GM12873 (cell line): ENCODE data around the gene KCTD20.

Experiments
- CTCF ChIP-seq: IDR thresholded peaks from 2 replicates; pipeline ENCODE4 v1.5.1; 2012; ENCODE audit warnings: low read depth, mild to moderate bottlenecking, moderate library complexity, low read length, control low read depth; ENCODE audit not compliant: insufficient read depth; ENCODE audit errors: missing control alignments

The KCTD20 gene

GRCh38 chr6:36514554-36515456 is 72.0 kb downstream of the KCTD20 start:
- TF ChIP-seq CTCF, result no peak

- no peak for TF ChIP-seq CTCF
Observed at GRCh38 chr6:36515844-36516243, 73.0 kb downstream of the KCTD20 start.

GRCh38 chr6:36516559-36516958 is 73.8 kb downstream of the KCTD20 start:
- TF ChIP-seq CTCF, result no peak

- TF ChIP-seq CTCF, result no peak
Observed at GRCh38 chr6:36516988-36517387, 74.2 kb downstream of the KCTD20 start.

DNA sequence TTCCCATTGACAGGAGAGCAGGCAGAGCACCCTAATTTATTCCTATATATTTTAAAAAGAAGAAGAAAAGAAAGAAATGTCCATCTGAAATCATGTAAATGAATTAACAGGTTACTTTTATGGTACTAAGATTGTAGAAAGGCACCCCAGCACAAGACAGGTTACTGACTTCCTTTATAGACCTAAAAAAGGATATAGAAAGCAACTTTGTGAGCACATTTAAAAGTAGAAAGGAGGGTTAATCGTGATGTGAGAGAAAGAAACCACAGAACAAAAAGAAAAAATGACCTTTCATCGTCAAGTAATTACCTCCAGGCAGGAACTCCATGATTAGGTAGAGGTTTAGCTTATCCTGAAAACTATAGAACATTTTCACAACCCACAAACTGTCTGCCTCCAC is 74.6 kb downstream of the KCTD20 start:
- TF ChIP-seq CTCF, result no peak

DNA sequence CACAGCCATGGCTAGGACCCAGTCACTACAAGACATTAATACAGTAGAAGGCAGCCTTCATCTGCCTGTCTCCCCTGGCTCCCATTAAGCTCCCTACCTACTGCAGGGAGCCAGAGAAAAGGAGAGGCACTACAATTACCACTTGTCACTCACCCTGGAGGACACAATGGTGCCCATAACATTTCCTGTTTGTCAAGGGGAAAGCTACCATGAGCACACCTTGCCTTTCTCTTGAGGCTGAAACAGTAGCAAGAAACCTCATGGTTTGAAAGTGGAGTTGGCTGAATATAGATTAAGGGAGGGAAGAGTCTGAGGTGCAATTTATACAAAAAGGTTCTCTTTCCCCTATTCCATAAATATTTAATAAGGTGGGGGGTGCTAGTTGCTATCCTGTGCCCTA is 76.6 kb downstream of the KCTD20 start:
- no peak for TF ChIP-seq CTCF

- TF ChIP-seq CTCF, result no peak
Observed at GRCh38 chr6:36523451-36523850, 80.7 kb downstream of the KCTD20 start.
